ENCODE measurements around the gene HOXC5.

GRCh38 chr12:54024581-54025305, 8.1 kb upstream of the HOXC5 start:
- TF ChIP-seq CTCF (conservative IDR thresholded peaks at IDR 0.05; ENCODE audit: low read length), result no peak
- no peak for TF ChIP-seq EZH2phosphoT487 (IDR thresholded peaks at IDR 0.05; ENCODE audit: borderline replicate concordance, low read depth, low read length)

All from OCI-LY7 (cell line).